Psoas muscle (tissue), 8 donors: ENCODE data around the gene MYDGF. TPM values are rescaled to one million over a fixed set of nuclear protein-coding genes. Genes with fewer than 3 reads are reported as not detected.
A peak's percentile ranks its signal among the peaks of the same experiment; 100 is the strongest.

ENCODE experiments used
- ATAC-seq, 4 donors: fragments of 200-7000 bp; cut with Tn5 transposase; one replicate each; pipeline ENCODE4 v1.9.1; 2020; ENCODE audit warnings: moderate library complexity in 3 of 4, mild to moderate bottlenecking in 2 of 4
- DNase-seq, 2 donors: peaks; one replicate each; pipeline ENCODE4 v3.0.0-alpha.2; 2020
- H3K27ac ChIP-seq: fragments of 200-600 bp; one replicate; pipeline ENCODE4 v1.8.0; 2022
- H3K27me3 ChIP-seq, 3 donors: fragments of 200-600 bp in 1 of 3; one replicate each; pipeline versions ENCODE4 v1.6.1 to v1.8.0; 2013 to 2022; ENCODE audit warnings: low read length in 2 of 3, mild to moderate bottlenecking in 2 of 3, moderate library complexity in 1 of 3; ENCODE audit not compliant: insufficient read depth in 3 of 3
- H3K36me3 ChIP-seq, 2 donors: fragments of 200-600 bp in 1 of 2; one replicate each; pipeline versions ENCODE4 v1.6.1 to v1.8.0; 2013 to 2022; ENCODE audit warnings: low read depth in 1 of 2, mild to moderate bottlenecking in 1 of 2, moderate library complexity in 1 of 2; ENCODE audit not compliant: insufficient read depth in 1 of 2
- H3K4me1 ChIP-seq: fragments of 200-600 bp; one replicate; pipeline ENCODE4 v1.8.0; 2022
- H3K4me3 ChIP-seq: fragments of 200-600 bp; one replicate; pipeline ENCODE4 v1.8.0; 2022; ENCODE audit warnings: mild to moderate bottlenecking
- H3K9me3 ChIP-seq: fragments of 200-600 bp; one replicate; pipeline ENCODE4 v1.8.0; 2022
- CTCF ChIP-seq: fragments of 200-600 bp; IDR thresholded peaks from one replicate; pipeline ENCODE4 v1.8.0; 2022; ENCODE audit warnings: antibody characterized with exemption
- WGBS, 3 donors: extraction: QIAGEN DNeasy Blood & Tissue Kit; methylation state at CpG; one replicate each; pipeline versions ENCODE4 v1.1.6 to v1.1.7; 2013; 5-methylcytosine and 5-hydroxymethylcytosine counted together
- intact Hi-C, 2 donors: fragments of 100-400 bp; cut with DNase I; formaldehyde crosslinking; loops; one replicate each; pipeline versions ENCODE4 v1.11.0 to v1.14.2; 2022
- polyA plus RNA-seq, 3 donors: library from polyadenylated mRNA; stranded (reverse); fragments of 200-250 nt; gene quantifications; one replicate each; pipeline ENCODE4 v1.2.3, GENCODE V29; 2013
- total RNA-seq, 4 donors: library from RNA; stranded (reverse); fragmentation: NEBNext Ultra II Directional in 2 of 4; extraction: Animal tissue kit (Norgen Biotek cat#: 25700) in 2 of 4; gene quantifications; one replicate each; pipeline versions ENCODE4 v1.2.1 to v1.2.4, GENCODE V29; 2021 to 2023
- donor health status: healthy with polysubstance abuse.
- donor health status: DM: no; HTN: no; CAD: no; lungs with moderate emphysema.
- donor health status: Bipolar disorder and iron deficiency.
- donor health status: healthy.
- donor health status: DM: yes; HTN: yes; CAD: no.
- donor health status: DM: no; HTN: no; CAD: no.
- donor health status: DM: no; HTN: no; CAD: no.
- donor health status: DM: yes; HTN: yes; CAD: no.

The MYDGF gene
- total and polyA plus RNA-seq, 7 donors, result 11.4 to 164 (median 23.9) TPM

GRCh38 chr19:4693078-4693350, 22.9 kb upstream of the MYDGF start:
- Histone ChIP-seq H3K27ac (peak overlapping the region; percentile 95), H3K27me3 (no peaks in the 10 kb centered on the region), H3K4me1 (peaks cover 59% of the 10 kb centered on the region), H3K9me3 (no peaks in the 10 kb centered on the region), H3K36me3 (peaks cover 3 to 71% of the 10 kb centered on the region in 2 donors), H3K4me3 (peak overlapping the region; percentile 27)
- 63 to 68% (median 64%) methylated on average over 7 of the region's 7 CpGs for WGBS, 3 donors
- no peak for TF ChIP-seq CTCF
- ATAC-seq, result no peak
- DNase-seq, result no peak
- intact Hi-C loops, result no loop called here

GRCh38 chr19:4692251-4693077, 22.3 kb upstream of the MYDGF start:
- Histone ChIP-seq H3K4me1 (peaks cover 59% of the 10 kb centered on the region), H3K27ac (peak overlapping the region; percentile 95), H3K4me3 (peak overlapping the region; percentile 27), H3K36me3 (peaks cover 3 to 71% of the 10 kb centered on the region in 2 donors), H3K27me3 (no peaks in the 10 kb centered on the region), H3K9me3 (no peaks in the 10 kb centered on the region)
- 46 to 58% (median 53%) methylated on average over 27 of the region's 27 CpGs for WGBS, 3 donors
- intact Hi-C loops, result no loop called here
- no peak for TF ChIP-seq CTCF
- ATAC-seq, result no peak
- no peak for DNase-seq

- no peaks in the 10 kb centered on the region for H3K9me3 ChIP-seq
- ATAC-seq (no peak), DNase-seq (peak in 1 of 2 donors; percentile 78)
- peak overlapping the region; percentile 95 for H3K27ac ChIP-seq
- 82 to 85% (median 85%) methylated on average over 7 to 9 of the region's 9 CpGs for WGBS, 3 donors
- H3K27me3 ChIP-seq, result no peaks in the 10 kb centered on the region
- peaks cover 48% of the 10 kb centered on the region for H3K4me1 ChIP-seq
- peaks cover 3 to 72% of the 10 kb centered on the region in 2 donors for H3K36me3 ChIP-seq
- no peak overlapping the region for H3K4me3 ChIP-seq
- TF ChIP-seq CTCF, result no peak
- intact Hi-C loops, result no loop called here
Measured at GRCh38 chr19:4691373-4691772, 21.2 kb upstream of the MYDGF start.

GRCh38 chr19:4690361-4690760, 20.2 kb upstream of the MYDGF start:
- no peak for TF ChIP-seq CTCF
- WGBS, 3 donors, result 75 to 80% (median 77%) methylated on average over 12 to 13 of the region's 13 CpGs
- Histone ChIP-seq H3K9me3 (no peaks in the 10 kb centered on the region), H3K27ac (no peak overlapping the region), H3K4me1 (peaks cover 38% of the 10 kb centered on the region), H3K27me3 (no peaks in the 10 kb centered on the region), H3K36me3 (peaks cover 3 to 82% of the 10 kb centered on the region in 2 donors), H3K4me3 (no peak overlapping the region)
- intact Hi-C loops, result no loop called here
- DNase-seq (no peak), ATAC-seq (no peak)

GRCh38 chr19:4689403-4689802, 19.3 kb upstream of the MYDGF start:
- H3K27me3 ChIP-seq, result no peaks in the 10 kb centered on the region
- no peak overlapping the region for H3K27ac ChIP-seq
- H3K4me1 ChIP-seq, result peaks cover 28% of the 10 kb centered on the region
- intact Hi-C loops, result no loop called here
- TF ChIP-seq CTCF, result no peak
- ATAC-seq (no peak), DNase-seq (no peak)
- no peaks in the 10 kb centered on the region for H3K9me3 ChIP-seq
- peaks cover 3 to 87% of the 10 kb centered on the region in 2 donors for H3K36me3 ChIP-seq
- no peak overlapping the region for H3K4me3 ChIP-seq
- WGBS, 3 donors, result 94 to 98% (median 98%) methylated on average over 19 of the region's 19 CpGs
